Measurements from ENCODE around the gene PRSS27. TPM values are rescaled to one million over a fixed set of nuclear protein-coding genes. Genes with fewer than 3 reads are reported as not detected.

PRSS27 gene
- total and polyA plus RNA-seq, 2 of the 4 experiments (the other 2 are of a cell fraction), result under 0.01 to 0.58 TPM

DNA sequence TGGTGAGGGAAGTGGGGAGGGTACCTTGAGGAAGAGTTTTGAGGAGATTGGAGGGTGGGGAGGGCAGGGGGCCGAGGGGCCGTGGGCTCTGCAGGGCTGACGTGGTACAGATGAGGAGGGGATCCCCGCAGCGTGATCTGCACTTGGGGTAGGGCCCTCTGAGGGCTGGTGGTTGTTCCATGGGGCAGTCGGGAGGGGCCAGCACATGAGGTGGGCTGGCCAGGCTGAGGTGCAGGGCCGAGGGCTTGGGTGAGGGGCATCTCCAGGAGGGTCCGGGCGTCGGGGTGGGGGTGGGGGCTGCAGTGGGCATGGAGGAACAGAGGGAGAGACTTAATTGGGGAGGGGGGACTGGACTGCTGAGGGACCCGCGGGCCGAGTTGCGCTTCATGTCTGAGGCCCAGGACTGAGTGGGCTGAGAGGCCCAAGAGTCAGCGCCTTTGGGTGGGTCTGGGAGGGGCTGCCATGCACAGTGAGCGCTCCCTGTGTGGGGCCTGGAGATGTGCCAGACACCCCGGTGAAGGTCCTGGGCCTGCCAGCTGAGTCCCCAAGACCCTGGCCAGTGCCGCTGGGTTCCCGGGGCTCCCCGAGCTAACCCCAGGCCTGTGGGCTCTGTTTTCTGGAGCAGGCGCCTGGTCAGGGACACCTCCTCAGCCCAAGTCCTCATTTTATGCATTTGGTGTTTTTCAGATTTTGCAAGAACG is 13.3 kb downstream of the PRSS27 start:
- no peak overlapping the region for H3K56ac ChIP-seq (ENCODE audit: extremely low read depth, insufficient read depth, low read length)
- peaks cover 3% of the 10 kb centered on the region for H4K20me1 ChIP-seq (ENCODE audit: insufficient read depth, low read length)
- no peak overlapping the region for H3K4me2 ChIP-seq (ENCODE audit: low read depth, low read length)
- WGBS, 2 experiments (ENCODE audit: extremely low coverage in 2 of 2, insufficient read length in 1 of 2), result 95% methylated on average over 15 of the region's 22 CpGs; no CpG with 5 or more reads in 1 of the 2 experiments
- H3K18ac ChIP-seq (ENCODE audit: low read depth, low read length), result no peak overlapping the region
- ChIA-PET CTCF (no interaction called here), POLR2A (ENCODE audit: unreplicated experiment) (no interaction called here)
- no peak overlapping the region for H2AFZ ChIP-seq (replicated peaks; ENCODE audit: low read length, poor library complexity)
- H3K27ac ChIP-seq (ENCODE audit: insufficient read depth, low read length), result no peak overlapping the region
- intact Hi-C loops (cut with micrococcal nuclease) (no loop called here), in situ Hi-C loops (cut with MboI; ENCODE audit: low sequenced_read_pairs) (no loop called here), dilution Hi-C loops (cut with HindIII; ENCODE audit: low sequenced_read_pairs, unreplicated experiment) (no loop called here)
- no peak overlapping the region for H4K8ac ChIP-seq (ENCODE audit: low read depth in 2 of 2, low read length in 2 of 2)
- no peak overlapping the region for H3K23ac ChIP-seq (ENCODE audit: low read depth, low read length)
- H3K36me3 ChIP-seq (ENCODE audit: control insufficient read depth, insufficient read depth, low read length), result peaks cover 39% of the 10 kb centered on the region
- TF ChIP-seq, protein P1, sequence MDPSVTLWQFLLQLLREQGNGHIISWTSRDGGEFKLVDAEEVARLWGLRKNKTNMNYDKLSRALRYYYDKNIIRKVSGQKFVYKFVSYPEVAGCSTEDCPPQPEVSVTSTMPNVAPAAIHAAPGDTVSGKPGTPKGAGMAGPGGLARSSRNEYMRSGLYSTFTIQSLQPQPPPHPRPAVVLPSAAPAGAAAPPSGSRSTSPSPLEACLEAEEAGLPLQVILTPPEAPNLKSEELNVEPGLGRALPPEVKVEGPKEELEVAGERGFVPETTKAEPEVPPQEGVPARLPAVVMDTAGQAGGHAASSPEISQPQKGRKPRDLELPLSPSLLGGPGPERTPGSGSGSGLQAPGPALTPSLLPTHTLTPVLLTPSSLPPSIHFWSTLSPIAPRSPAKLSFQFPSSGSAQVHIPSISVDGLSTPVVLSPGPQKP (IDR thresholded peaks at IDR 0.05; ENCODE audit: borderline replicate concordance, low read depth, low read length), result no peak
- TF ChIP-seq MAZ (IDR thresholded peaks at IDR 0.05; ENCODE audit: borderline replicate concordance, low read depth, low read length) (no peak), USF2 (IDR thresholded peaks at IDR 0.05; ENCODE audit: low read depth, low read length) (no peak), BHLHE40 (IDR thresholded peaks at IDR 0.05; ENCODE audit: low read depth, low read length) (no peak), NFE2L2 (IDR thresholded peaks at IDR 0.05; ENCODE audit: low read depth, low read length) (no peak), MAFK (IDR thresholded peaks at IDR 0.05; ENCODE audit: low read depth, low read length) (no peak), MXI1 (IDR thresholded peaks at IDR 0.05; ENCODE audit: borderline replicate concordance, low read depth, low read length) (no peak), FOS (IDR thresholded peaks at IDR 0.05; ENCODE audit: low read depth, low read length) (no peak), RCOR1 (IDR thresholded peaks at IDR 0.05; ENCODE audit: insufficient replicate concordance, low read length) (no peak), CHD1 (IDR thresholded peaks at IDR 0.05; ENCODE audit: low read depth, low read length) (no peak), RFX5 (IDR thresholded peaks at IDR 0.05; ENCODE audit: low read depth, low read length) (no peak), SMC3 (IDR thresholded peaks at IDR 0.05; ENCODE audit: low read depth, low read length) (no peak), CEBPB (IDR thresholded peaks at IDR 0.05; ENCODE audit: low read depth, low read length) (no peak)
- TF ChIP-seq, protein P2, sequence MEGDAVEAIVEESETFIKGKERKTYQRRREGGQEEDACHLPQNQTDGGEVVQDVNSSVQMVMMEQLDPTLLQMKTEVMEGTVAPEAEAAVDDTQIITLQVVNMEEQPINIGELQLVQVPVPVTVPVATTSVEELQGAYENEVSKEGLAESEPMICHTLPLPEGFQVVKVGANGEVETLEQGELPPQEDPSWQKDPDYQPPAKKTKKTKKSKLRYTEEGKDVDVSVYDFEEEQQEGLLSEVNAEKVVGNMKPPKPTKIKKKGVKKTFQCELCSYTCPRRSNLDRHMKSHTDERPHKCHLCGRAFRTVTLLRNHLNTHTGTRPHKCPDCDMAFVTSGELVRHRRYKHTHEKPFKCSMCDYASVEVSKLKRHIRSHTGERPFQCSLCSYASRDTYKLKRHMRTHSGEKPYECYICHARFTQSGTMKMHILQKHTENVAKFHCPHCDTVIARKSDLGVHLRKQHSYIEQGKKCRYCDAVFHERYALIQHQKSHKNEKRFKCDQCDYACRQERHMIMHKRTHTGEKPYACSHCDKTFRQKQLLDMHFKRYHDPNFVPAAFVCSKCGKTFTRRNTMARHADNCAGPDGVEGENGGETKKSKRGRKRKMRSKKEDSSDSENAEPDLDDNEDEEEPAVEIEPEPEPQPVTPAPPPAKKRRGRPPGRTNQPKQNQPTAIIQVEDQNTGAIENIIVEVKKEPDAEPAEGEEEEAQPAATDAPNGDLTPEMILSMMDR (conservative IDR thresholded peaks at IDR 0.05; ENCODE audit: low read depth, low read length), result no peak
- peaks cover 0 to 5% of the 10 kb centered on the region in 2 experiments; a peak in 1 of 4 replicates for H3K79me1 ChIP-seq (ENCODE audit: low read depth in 1 of 2, low read length in 2 of 2)
- H2AK5ac ChIP-seq (ENCODE audit: low read depth, low read length), result no peak overlapping the region
- ATAC-seq (ENCODE audit: low read depth) (no peak), DNase-seq (no peak)
- no peak overlapping the region for H4K5ac ChIP-seq (ENCODE audit: low read depth, low read length)
- H3K9me3 ChIP-seq (ENCODE audit: control insufficient read depth, insufficient read depth, low read length), result no peaks in the 10 kb centered on the region
- no peaks in the 10 kb centered on the region for H3K4me1 ChIP-seq (ENCODE audit: control insufficient read depth, insufficient read depth, low read length)
- no peak overlapping the region for H2AK9ac ChIP-seq (replicated peaks; ENCODE audit: low read depth, low read length, poor library complexity)
- H2BK15ac ChIP-seq (ENCODE audit: low read depth, low read length), result no peak overlapping the region
- H3K9me1 ChIP-seq (ENCODE audit: insufficient read depth, low read length), result no peaks in the 10 kb centered on the region; the same call in 1 of the 2 replicates
- no peak overlapping the region for H2BK5ac ChIP-seq (ENCODE audit: low read depth, low read length, poor library complexity, severe bottlenecking)
- no peaks in the 10 kb centered on the region for H3K27me3 ChIP-seq (ENCODE audit: control insufficient read depth, insufficient read depth, low read length)
- no peak overlapping the region for H3K4ac ChIP-seq (ENCODE audit: low read depth, low read length)
- no peak overlapping the region for H2BK20ac ChIP-seq (ENCODE audit: low read depth, low read length)
- no peak overlapping the region for H3K9ac ChIP-seq (ENCODE audit: low read depth, low read length)
- H3K14ac ChIP-seq (replicated peaks; ENCODE audit: low read depth, low read length), result no peak overlapping the region
- no peak overlapping the region for H3K4me3 ChIP-seq (ENCODE audit: insufficient read depth, low read depth, low read length)
- no peak overlapping the region for H2BK120ac ChIP-seq (ENCODE audit: low read depth, low read length)
- no TSS peak for BruUV-seq (replicated peaks)
- H4K91ac ChIP-seq (ENCODE audit: insufficient read depth, low read depth, low read length), result no peak overlapping the region
